ENCODE measurements around the gene MAPK8IP3. TPM values are rescaled to one million over a fixed set of nuclear protein-coding genes. Genes with fewer than 3 reads are reported as not detected.

MAPK8IP3 gene
- total and polyA plus RNA-seq, 9 of the 15 experiments (the other 6 are each of a cell fraction or from before 2014, with no cell fraction given) = 0.17 to 58.7 (median 16.7) TPM

DNA sequence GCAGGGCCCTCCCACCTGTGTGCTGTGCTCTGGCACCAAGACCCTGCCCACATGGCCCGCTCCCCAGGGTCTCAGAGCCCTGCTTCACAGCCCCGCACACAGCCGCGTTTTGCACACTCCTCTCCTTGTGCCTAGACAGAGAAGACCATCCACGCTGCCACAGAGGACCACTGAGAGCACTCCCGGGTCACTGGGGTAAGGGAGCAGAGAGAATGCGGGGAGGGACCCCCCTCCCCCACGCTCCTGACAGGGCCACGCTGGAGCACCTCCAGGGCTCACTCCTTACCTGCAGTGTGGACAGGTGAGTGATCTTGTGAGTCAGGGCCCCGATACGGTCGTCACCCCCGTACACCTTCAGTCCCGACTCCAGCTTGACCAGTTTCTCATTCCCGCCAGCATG lies 113.6 kb downstream of the MAPK8IP3 start:
- H3K4me1 ChIP-seq (replicated peaks in 1 of 2; ENCODE audit: control insufficient read depth in 2 of 2, insufficient read depth in 2 of 2, low read length in 2 of 2) = peaks cover 0 to 49% of the 10 kb centered on the region in 2 experiments; a peak in 2 of 5 replicates
- H2AFZ ChIP-seq (ENCODE audit: low read depth, low read length) = no peak overlapping the region
- no peak overlapping the region for H3K4me3 ChIP-seq
- TF ChIP-seq TAF9B (IDR thresholded peaks at IDR 0.05; ENCODE audit: partially characterized antibody) (no peak), MCM5 (IDR thresholded peaks at IDR 0.05; ENCODE audit: low read depth) (no peak), CC2D1A (IDR thresholded peaks at IDR 0.05) (no peak), BCOR (IDR thresholded peaks at IDR 0.05) (no peak), ZNF232 (CRISPR knock-in tag; IDR thresholded peaks at IDR 0.05) (no peak)
- H3K27me3 ChIP-seq (ENCODE audit: control insufficient read depth in 2 of 2, insufficient read depth in 2 of 2, low read length in 2 of 2) = no peaks in the 10 kb centered on the region
- no peak for FAIRE-seq
- H3K9me1 ChIP-seq (ENCODE audit: control insufficient read depth, insufficient read depth, low read length) = no peaks in the 10 kb centered on the region
- CTCF ChIA-PET (ENCODE audit: low intra/inter-chr PET ratio) = no interaction called here
- ATAC-seq = no peak
- in situ Hi-C loops (cut with MboI) = no loop called here
- 83% methylated on average over 15 of the region's 15 CpGs for WGBS (ENCODE audit: insufficient coverage, low coverage, missing lambda C conversion rate)
- intact Hi-C loops (cut with micrococcal nuclease) = no loop called here
- POLR2A ChIA-PET = interaction anchor here (0.6 kb wide), 1 partner anchor 95 kb away, joined by 3 read pairs; no protein-coding TSS in a partner anchor
- H3K9ac ChIP-seq (ENCODE audit: insufficient read depth in 1 of 2, low read depth in 2 of 2, low read length in 2 of 2) = peak overlapping the region in 1 of 2 experiments; percentile 17; a peak in 1 of 4 replicates
- no peaks in the 10 kb centered on the region for H3K79me2 ChIP-seq (ENCODE audit: control insufficient read depth, insufficient read depth, low read length)
- no peak for DNase-seq (ENCODE audit: extremely low read depth in 1 of 4, low spot score in 3 of 4)
- BruUV-seq (replicated peaks) = no TSS peak
- peaks cover 3% of the 10 kb centered on the region; the same call in 1 of the 3 replicates for H3K36me3 ChIP-seq (ENCODE audit: control insufficient read depth, insufficient read depth, low read length)
- H3K4me2 ChIP-seq (ENCODE audit: insufficient read depth, low read length) = no peak overlapping the region
- H3K9me3 ChIP-seq (replicated peaks; ENCODE audit: control insufficient read depth, insufficient read depth, low read depth, low read length) = no peaks in the 10 kb centered on the region
- H3K27ac ChIP-seq (ENCODE audit: extremely low read depth, low read depth, low read length) = no peak overlapping the region
- H4K20me1 ChIP-seq (replicated peaks; ENCODE audit: control insufficient read depth, insufficient read depth, low read length) = no peaks in the 10 kb centered on the region

Small RNAs within 50 kb of the gene (microRNA-seq; reads per million reads assigned to microRNA genes)
- gene MIR3177 (ENCODE audit: borderline microRNAs expressed) = 1.1 reads per million, percentile 10 among the genes with 10 or more reads in this experiment

Small RNAs within 50 kb of the gene (small RNA-seq; reads per million reads assigned to genes)
- gene MIR3177 = 0.73 reads per million, percentile 44 among the genes with 10 or more reads in this experiment

Other genes with a start within 250 kb of the MAPK8IP3 start
Only the 7 nearest of the 19 such genes appear.
- gene JPT2, start 27.9 kb upstream of the MAPK8IP3 start, total RNA-seq (2014; rRNA removed) = 89.2 and 116 TPM in 2 replicates
- 83.5 and 92.6 TPM in 2 replicates for gene JPT2, start 27.9 kb upstream of the MAPK8IP3 start, total RNA-seq (2014; rRNA removed; fragmentation: Illumina TruSeq; extraction: Trizol)
- gene JPT2, start 27.9 kb upstream of the MAPK8IP3 start, total RNA-seq (2015; rRNA removed; fragmentation: Illumina TruSeq; extraction: Trizol) = 80.2 and 88.6 TPM in 2 replicates
- gene JPT2, start 27.9 kb upstream of the MAPK8IP3 start, total RNA-seq (2021) = 121 and 133 TPM in 2 replicates
- gene JPT2, start 27.9 kb upstream of the MAPK8IP3 start, polyA plus RNA-seq (2011; rRNA removed) = 106 and 112 TPM in 2 replicates
- gene JPT2, start 27.9 kb upstream of the MAPK8IP3 start, polyA plus RNA-seq (2014; fragmentation: Illumina TruSeq; extraction: Trizol) = 133 and 134 TPM in 2 replicates
- 10 to 100 TPM; 25.5 TPM for gene JPT2, start 27.9 kb upstream of the MAPK8IP3 start, polyA plus RNA-seq (2014; fragmentation: Nextera tagmentation; extraction: Ambion mirVana)
- 108 and 117 TPM in 2 replicates for gene JPT2, start 27.9 kb upstream of the MAPK8IP3 start, polyA plus RNA-seq (2014; rRNA removed)
- 65.5 and 75.6 TPM in 2 replicates for gene NME3, start 65.3 kb downstream of the MAPK8IP3 start, total RNA-seq (2014; rRNA removed)
- gene NME3, start 65.3 kb downstream of the MAPK8IP3 start, total RNA-seq (2014; rRNA removed; fragmentation: Illumina TruSeq; extraction: Trizol) = 0.32 and 1.1 TPM in 2 replicates
- gene NME3, start 65.3 kb downstream of the MAPK8IP3 start, total RNA-seq (2015; rRNA removed; fragmentation: Illumina TruSeq; extraction: Trizol) = 11.5 and 15.2 TPM in 2 replicates
- 57.9 and 66.6 TPM in 2 replicates for gene NME3, start 65.3 kb downstream of the MAPK8IP3 start, total RNA-seq (2021)
- 13.9 and 20.3 TPM in 2 replicates for gene NME3, start 65.3 kb downstream of the MAPK8IP3 start, polyA plus RNA-seq (2011; rRNA removed)
- gene NME3, start 65.3 kb downstream of the MAPK8IP3 start, polyA plus RNA-seq (2014; fragmentation: Illumina TruSeq; extraction: Trizol) = 1.1 and 11.5 TPM in 2 replicates
- gene NME3, start 65.3 kb downstream of the MAPK8IP3 start, polyA plus RNA-seq (2014; fragmentation: Nextera tagmentation; extraction: Ambion mirVana) = 1 to 10 TPM in 1 of 2 experiments, under 1 TPM in 1; 0.68 to 4.2 TPM
- gene NME3, start 65.3 kb downstream of the MAPK8IP3 start, polyA plus RNA-seq (2014; rRNA removed) = 70.3 and 76.3 TPM in 2 replicates
- 10.6 and 14.7 TPM in 2 replicates for gene EME2, start 66.6 kb downstream of the MAPK8IP3 start, total RNA-seq (2014; rRNA removed)
- 1.1 and 1.6 TPM in 2 replicates for gene EME2, start 66.6 kb downstream of the MAPK8IP3 start, total RNA-seq (2014; rRNA removed; fragmentation: Illumina TruSeq; extraction: Trizol)
- 5.4 and 6.9 TPM in 2 replicates for gene EME2, start 66.6 kb downstream of the MAPK8IP3 start, total RNA-seq (2015; rRNA removed; fragmentation: Illumina TruSeq; extraction: Trizol)
- 19.9 and 20.5 TPM in 2 replicates for gene EME2, start 66.6 kb downstream of the MAPK8IP3 start, total RNA-seq (2021)
- gene EME2, start 66.6 kb downstream of the MAPK8IP3 start, polyA plus RNA-seq (2011; rRNA removed) = 3.3 and 6.2 TPM in 2 replicates
- 3.5 and 5.3 TPM in 2 replicates for gene EME2, start 66.6 kb downstream of the MAPK8IP3 start, polyA plus RNA-seq (2014; fragmentation: Illumina TruSeq; extraction: Trizol)
- under 1 TPM; 0.35 to 0.42 TPM for gene EME2, start 66.6 kb downstream of the MAPK8IP3 start, polyA plus RNA-seq (2014; fragmentation: Nextera tagmentation; extraction: Ambion mirVana)
- 17.3 and 19.8 TPM in 2 replicates for gene EME2, start 66.6 kb downstream of the MAPK8IP3 start, polyA plus RNA-seq (2014; rRNA removed)
- gene MRPS34, start 66.9 kb downstream of the MAPK8IP3 start, total RNA-seq (2014; rRNA removed) = 334 and 370 TPM in 2 replicates
- 70.9 and 92.7 TPM in 2 replicates for gene MRPS34, start 66.9 kb downstream of the MAPK8IP3 start, total RNA-seq (2014; rRNA removed; fragmentation: Illumina TruSeq; extraction: Trizol)
- gene MRPS34, start 66.9 kb downstream of the MAPK8IP3 start, total RNA-seq (2015; rRNA removed; fragmentation: Illumina TruSeq; extraction: Trizol) = 188 and 213 TPM in 2 replicates
- 230 and 244 TPM in 2 replicates for gene MRPS34, start 66.9 kb downstream of the MAPK8IP3 start, total RNA-seq (2021)
- gene MRPS34, start 66.9 kb downstream of the MAPK8IP3 start, polyA plus RNA-seq (2011; rRNA removed) = 92.8 and 97.8 TPM in 2 replicates
- gene MRPS34, start 66.9 kb downstream of the MAPK8IP3 start, polyA plus RNA-seq (2014; fragmentation: Illumina TruSeq; extraction: Trizol) = 70.4 and 139 TPM in 2 replicates
- gene MRPS34, start 66.9 kb downstream of the MAPK8IP3 start, polyA plus RNA-seq (2014; fragmentation: Nextera tagmentation; extraction: Ambion mirVana) = 10 to 100 TPM in 1 of 2 experiments, 1 to 10 TPM in 1; 5.2 to 10.9 TPM
- 252 and 261 TPM in 2 replicates for gene MRPS34, start 66.9 kb downstream of the MAPK8IP3 start, polyA plus RNA-seq (2014; rRNA removed)
- gene SPSB3, start 76.4 kb downstream of the MAPK8IP3 start, total RNA-seq (2014; rRNA removed) = 22.9 and 25.2 TPM in 2 replicates
- gene SPSB3, start 76.4 kb downstream of the MAPK8IP3 start, total RNA-seq (2014; rRNA removed; fragmentation: Illumina TruSeq; extraction: Trizol) = 2.1 and 2.2 TPM in 2 replicates
- 7.1 and 9.5 TPM in 2 replicates for gene SPSB3, start 76.4 kb downstream of the MAPK8IP3 start, total RNA-seq (2015; rRNA removed; fragmentation: Illumina TruSeq; extraction: Trizol)
- gene SPSB3, start 76.4 kb downstream of the MAPK8IP3 start, total RNA-seq (2021) = 20.9 and 22.1 TPM in 2 replicates
- gene SPSB3, start 76.4 kb downstream of the MAPK8IP3 start, polyA plus RNA-seq (2011; rRNA removed) = 11.9 and 20.4 TPM in 2 replicates
- 3.9 and 10.0 TPM in 2 replicates for gene SPSB3, start 76.4 kb downstream of the MAPK8IP3 start, polyA plus RNA-seq (2014; fragmentation: Illumina TruSeq; extraction: Trizol)
- gene SPSB3, start 76.4 kb downstream of the MAPK8IP3 start, polyA plus RNA-seq (2014; fragmentation: Nextera tagmentation; extraction: Ambion mirVana) = 1 to 10 TPM in 1 of 2 experiments, under 1 TPM in 1; 0.39 to 1.3 TPM
- 29.4 and 37.4 TPM in 2 replicates for gene SPSB3, start 76.4 kb downstream of the MAPK8IP3 start, polyA plus RNA-seq (2014; rRNA removed)
- 115 and 140 TPM in 2 replicates for gene NUBP2, start 76.8 kb downstream of the MAPK8IP3 start, total RNA-seq (2014; rRNA removed)
- 3.3 and 4.4 TPM in 2 replicates for gene NUBP2, start 76.8 kb downstream of the MAPK8IP3 start, total RNA-seq (2014; rRNA removed; fragmentation: Illumina TruSeq; extraction: Trizol)
- gene NUBP2, start 76.8 kb downstream of the MAPK8IP3 start, total RNA-seq (2015; rRNA removed; fragmentation: Illumina TruSeq; extraction: Trizol) = 36.1 and 41.8 TPM in 2 replicates
- gene NUBP2, start 76.8 kb downstream of the MAPK8IP3 start, total RNA-seq (2021) = 84.8 and 95.8 TPM in 2 replicates
- 24.0 and 30.8 TPM in 2 replicates for gene NUBP2, start 76.8 kb downstream of the MAPK8IP3 start, polyA plus RNA-seq (2011; rRNA removed)
- gene NUBP2, start 76.8 kb downstream of the MAPK8IP3 start, polyA plus RNA-seq (2014; fragmentation: Illumina TruSeq; extraction: Trizol) = 11.4 and 42.6 TPM in 2 replicates
- gene NUBP2, start 76.8 kb downstream of the MAPK8IP3 start, polyA plus RNA-seq (2014; fragmentation: Nextera tagmentation; extraction: Ambion mirVana) = 1 to 10 TPM; 1.8 to 7.7 TPM
- 97.1 and 104 TPM in 2 replicates for gene NUBP2, start 76.8 kb downstream of the MAPK8IP3 start, polyA plus RNA-seq (2014; rRNA removed)
- not detected in 2 replicates for gene IGFALS, start 87.5 kb downstream of the MAPK8IP3 start, total RNA-seq (2014; rRNA removed)
- not detected in 2 replicates for gene IGFALS, start 87.5 kb downstream of the MAPK8IP3 start, total RNA-seq (2014; rRNA removed; fragmentation: Illumina TruSeq; extraction: Trizol)
- gene IGFALS, start 87.5 kb downstream of the MAPK8IP3 start, total RNA-seq (2015; rRNA removed; fragmentation: Illumina TruSeq; extraction: Trizol) = not detected in 2 replicates
- gene IGFALS, start 87.5 kb downstream of the MAPK8IP3 start, total RNA-seq (2021) = not detected in 2 replicates
- not detected in 2 replicates for gene IGFALS, start 87.5 kb downstream of the MAPK8IP3 start, polyA plus RNA-seq (2011; rRNA removed)
- not detected in 2 replicates for gene IGFALS, start 87.5 kb downstream of the MAPK8IP3 start, polyA plus RNA-seq (2014; fragmentation: Illumina TruSeq; extraction: Trizol)
- not detected for gene IGFALS, start 87.5 kb downstream of the MAPK8IP3 start, polyA plus RNA-seq (2014; fragmentation: Nextera tagmentation; extraction: Ambion mirVana)
- not detected in 2 replicates for gene IGFALS, start 87.5 kb downstream of the MAPK8IP3 start, polyA plus RNA-seq (2014; rRNA removed)